ENCODE results near the gene DCLK3. TPM values are rescaled to one million over a fixed set of nuclear protein-coding genes. Genes with fewer than 3 reads are reported as not detected.

The DCLK3 gene
- total and polyA plus RNA-seq, 2 donors (not counting 1 experiment from before 2014, with no cell fraction given) = not detected

DNA sequence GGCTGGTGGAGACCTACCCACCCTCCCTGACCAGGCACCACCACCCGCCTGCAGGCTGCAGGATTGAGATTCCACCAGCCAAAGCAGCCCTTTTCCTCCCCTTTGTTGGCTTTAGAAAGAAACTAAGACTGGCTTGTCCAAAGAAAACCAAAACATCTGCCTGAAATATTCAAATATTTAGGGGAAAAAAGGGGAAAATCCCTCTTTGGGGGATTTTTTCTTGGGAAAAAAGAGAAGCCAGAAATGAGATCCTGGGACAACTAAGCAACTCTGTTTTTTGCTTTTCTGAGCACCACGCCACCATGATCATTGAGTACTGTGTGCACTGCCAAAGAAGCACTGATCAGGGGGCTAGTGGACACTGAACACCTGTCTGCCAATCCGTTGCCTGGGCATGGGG lies 2.6 kb downstream of the DCLK3 start:
- TF ChIP-seq EZH2 (IDR thresholded peaks at IDR 0.05; ENCODE audit: borderline replicate concordance, insufficient read depth, low read depth, low read length, poor library complexity, severe bottlenecking) = no peak
- TF ChIP-seq, protein P1, sequence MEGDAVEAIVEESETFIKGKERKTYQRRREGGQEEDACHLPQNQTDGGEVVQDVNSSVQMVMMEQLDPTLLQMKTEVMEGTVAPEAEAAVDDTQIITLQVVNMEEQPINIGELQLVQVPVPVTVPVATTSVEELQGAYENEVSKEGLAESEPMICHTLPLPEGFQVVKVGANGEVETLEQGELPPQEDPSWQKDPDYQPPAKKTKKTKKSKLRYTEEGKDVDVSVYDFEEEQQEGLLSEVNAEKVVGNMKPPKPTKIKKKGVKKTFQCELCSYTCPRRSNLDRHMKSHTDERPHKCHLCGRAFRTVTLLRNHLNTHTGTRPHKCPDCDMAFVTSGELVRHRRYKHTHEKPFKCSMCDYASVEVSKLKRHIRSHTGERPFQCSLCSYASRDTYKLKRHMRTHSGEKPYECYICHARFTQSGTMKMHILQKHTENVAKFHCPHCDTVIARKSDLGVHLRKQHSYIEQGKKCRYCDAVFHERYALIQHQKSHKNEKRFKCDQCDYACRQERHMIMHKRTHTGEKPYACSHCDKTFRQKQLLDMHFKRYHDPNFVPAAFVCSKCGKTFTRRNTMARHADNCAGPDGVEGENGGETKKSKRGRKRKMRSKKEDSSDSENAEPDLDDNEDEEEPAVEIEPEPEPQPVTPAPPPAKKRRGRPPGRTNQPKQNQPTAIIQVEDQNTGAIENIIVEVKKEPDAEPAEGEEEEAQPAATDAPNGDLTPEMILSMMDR (IDR thresholded peaks at IDR 0.05) = no peak
- no peak overlapping the region for H2AFZ ChIP-seq (ENCODE audit: insufficient read depth, low read depth, low read length, poor library complexity, severe bottlenecking)
- H3K9me3 Mint-ChIP-seq (ENCODE audit: insufficient read depth) = no peaks in the 10 kb centered on the region
- no peaks in the 10 kb centered on the region for H3K79me2 ChIP-seq (ENCODE audit: control insufficient read depth, insufficient read depth, low read length)
- H3K4me1 ChIP-seq (ENCODE audit: control insufficient read depth in 2 of 2, insufficient read depth in 2 of 2, low read length in 2 of 2) = peaks cover 0 to 4% of the 10 kb centered on the region in 2 donors
- H3K9ac ChIP-seq (ENCODE audit: low read length) = no peak overlapping the region
- peaks cover 10% of the 10 kb centered on the region for H3K4me1 Mint-ChIP-seq
- no peak overlapping the region for H3K27ac Mint-ChIP-seq
- H3K36me3 ChIP-seq (replicated peaks in 1 of 2; ENCODE audit: control extremely low read depth in 1 of 2, control insufficient read depth in 1 of 2, extremely low read depth in 1 of 2, insufficient read depth in 2 of 2, low read length in 1 of 2) = no peaks in the 10 kb centered on the region
- peaks cover 0 to 8% (median 0%) of the 10 kb centered on the region in 3 donors for H3K9me3 ChIP-seq (ENCODE audit: control extremely low read depth in 1 of 3, control insufficient read depth in 2 of 3, insufficient read depth in 1 of 3, low read length in 2 of 3)
- intact Hi-C loops (cut with micrococcal nuclease) = no loop called here
- ChIA-PET CTCF (no interaction called here), POLR2A (no interaction called here)
- H3K4me3 Mint-ChIP-seq = no peak overlapping the region
- no peak overlapping the region for H3K27ac ChIP-seq (ENCODE audit: low read length in 2 of 2)
- no peaks in the 10 kb centered on the region for H4K20me1 ChIP-seq (ENCODE audit: control insufficient read depth, insufficient read depth, low read length, poor library complexity, severe bottlenecking)
- DNase-seq (no peak), ATAC-seq (ENCODE audit: low read depth) (no peak)
- 83% methylated on average over 2 of the region's 3 CpGs for WGBS (ENCODE audit: insufficient coverage)
- no peak overlapping the region for H3K4me3 ChIP-seq (ENCODE audit: control extremely low read depth in 1 of 5, extremely low read depth in 1 of 5, insufficient read depth in 1 of 5, low read depth in 2 of 5, low read length in 4 of 5)
- H3K4me2 ChIP-seq (replicated peaks; ENCODE audit: low read depth, low read length, poor library complexity, severe bottlenecking) = no peak overlapping the region
- H3K27me3 ChIP-seq (replicated peaks in 1 of 4; ENCODE audit: control extremely low read depth in 1 of 4, control insufficient read depth in 3 of 4, insufficient read depth in 4 of 4, low read length in 3 of 4) = peaks cover 0 to 33% (median 20%) of the 10 kb centered on the region in 4 experiments
- peaks cover 62% of the 10 kb centered on the region for H3K27me3 Mint-ChIP-seq

DNA sequence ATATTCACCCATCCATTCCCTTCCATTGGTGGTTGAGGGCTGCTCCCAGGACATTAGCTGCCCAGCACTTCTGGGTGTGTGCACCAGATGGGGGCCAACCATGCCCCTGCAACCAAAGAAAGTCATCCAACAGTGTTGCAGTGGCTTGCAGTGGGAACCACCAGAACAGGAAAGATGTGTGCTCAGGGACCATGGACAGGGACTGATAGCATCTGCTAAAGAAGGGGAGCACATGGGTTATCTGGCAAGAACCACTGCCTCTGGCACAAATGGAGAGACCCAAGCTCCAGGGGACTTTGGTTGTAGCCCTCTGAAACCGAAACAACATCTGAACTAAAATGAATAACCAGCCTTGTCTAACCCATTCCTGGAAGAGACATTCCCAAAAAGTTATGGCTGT lies 8.1 kb downstream of the DCLK3 start:
- Mint-ChIP-seq H3K27ac (no peak overlapping the region), H3K4me1 (no peaks in the 10 kb centered on the region), H3K27me3 (peaks cover 39% of the 10 kb centered on the region), H3K9me3 (ENCODE audit: insufficient read depth) (no peaks in the 10 kb centered on the region), H3K4me3 (no peak overlapping the region)
- CTCF ChIA-PET = no interaction called here
- Histone ChIP-seq H3K27me3 (replicated peaks in 1 of 4; ENCODE audit: control extremely low read depth in 1 of 4, control insufficient read depth in 3 of 4, insufficient read depth in 4 of 4, low read length in 3 of 4) (peaks cover 0 to 13% (median 6%) of the 10 kb centered on the region in 4 experiments), H3K4me2 (replicated peaks; ENCODE audit: low read depth, low read length, poor library complexity, severe bottlenecking) (no peak overlapping the region), H3K27ac (ENCODE audit: low read length in 2 of 2) (no peak overlapping the region), H2AFZ (ENCODE audit: insufficient read depth, low read depth, low read length, poor library complexity, severe bottlenecking) (no peak overlapping the region), H3K4me3 (ENCODE audit: control extremely low read depth in 1 of 5, extremely low read depth in 1 of 5, insufficient read depth in 1 of 5, low read depth in 2 of 5, low read length in 4 of 5) (no peak overlapping the region), H4K20me1 (ENCODE audit: control insufficient read depth, insufficient read depth, low read length, poor library complexity, severe bottlenecking) (no peaks in the 10 kb centered on the region), H3K36me3 (replicated peaks in 1 of 2; ENCODE audit: control extremely low read depth in 1 of 2, control insufficient read depth in 1 of 2, extremely low read depth in 1 of 2, insufficient read depth in 2 of 2, low read length in 1 of 2) (no peaks in the 10 kb centered on the region), H3K79me2 (ENCODE audit: control insufficient read depth, insufficient read depth, low read length) (no peaks in the 10 kb centered on the region), H3K9ac (ENCODE audit: low read length) (no peak overlapping the region), H3K4me1 (ENCODE audit: control insufficient read depth in 2 of 2, insufficient read depth in 2 of 2, low read length in 2 of 2) (no peaks in the 10 kb centered on the region), H3K9me3 (ENCODE audit: control extremely low read depth in 1 of 3, control insufficient read depth in 2 of 3, insufficient read depth in 1 of 3, low read length in 2 of 3) (no peaks in the 10 kb centered on the region)
- TF ChIP-seq, protein P1 (IDR thresholded peaks at IDR 0.05) = no peak
- TF ChIP-seq EZH2 (IDR thresholded peaks at IDR 0.05; ENCODE audit: borderline replicate concordance, insufficient read depth, low read depth, low read length, poor library complexity, severe bottlenecking) = no peak
- WGBS (ENCODE audit: insufficient coverage) = 60% methylated on average over 1 of the region's 1 CpG
- POLR2A ChIA-PET = no interaction called here
- ATAC-seq (ENCODE audit: low read depth) (no peak), DNase-seq (no peak)
- intact Hi-C loops (cut with micrococcal nuclease) = no loop called here

Measured in B cell (primary cell).